Measurements from ENCODE around the gene ERC2.

The ERC2 gene

DNA sequence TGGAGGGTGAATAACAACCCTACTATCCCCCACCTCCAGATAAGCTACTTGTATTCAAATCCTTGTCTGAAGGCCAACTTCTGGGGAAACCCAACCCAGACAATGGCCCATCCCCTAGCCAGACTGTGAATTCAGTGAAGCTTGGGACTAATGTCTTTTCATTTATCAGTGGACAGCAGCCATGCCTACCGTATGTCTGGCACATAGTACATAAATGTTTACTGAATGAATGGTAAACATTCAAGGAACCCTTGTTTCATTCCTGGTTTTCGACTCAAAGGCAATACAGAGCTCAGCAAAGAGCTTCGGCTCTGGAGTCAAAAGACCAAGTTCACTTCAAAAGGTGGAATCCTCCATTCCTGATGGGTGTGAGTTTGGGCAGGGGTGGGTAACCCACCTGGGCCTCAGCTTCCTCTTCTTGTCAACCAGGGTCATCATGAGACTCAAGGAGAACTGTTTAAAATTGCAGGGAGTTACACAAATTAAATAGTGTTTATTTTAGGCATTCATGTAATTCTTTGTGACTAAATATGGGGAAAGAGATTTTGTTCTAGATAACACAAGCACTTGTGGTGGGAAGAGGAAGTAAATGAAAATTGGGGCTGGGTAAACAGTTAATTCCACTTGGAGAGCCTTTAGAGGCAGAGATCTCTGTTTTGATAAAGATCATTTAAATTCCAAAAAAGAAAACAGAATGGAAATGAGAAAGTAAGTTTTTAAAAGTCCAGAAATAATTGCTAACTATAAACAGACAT is 677.5 kb downstream of the ERC2 start:
- H3K4me3 ChIP-seq (ENCODE audit: control insufficient read depth, low read depth, low read length) = no peak overlapping the region
- no peak for DNase-seq (ENCODE audit: low read depth)
- TF ChIP-seq, protein P1, sequence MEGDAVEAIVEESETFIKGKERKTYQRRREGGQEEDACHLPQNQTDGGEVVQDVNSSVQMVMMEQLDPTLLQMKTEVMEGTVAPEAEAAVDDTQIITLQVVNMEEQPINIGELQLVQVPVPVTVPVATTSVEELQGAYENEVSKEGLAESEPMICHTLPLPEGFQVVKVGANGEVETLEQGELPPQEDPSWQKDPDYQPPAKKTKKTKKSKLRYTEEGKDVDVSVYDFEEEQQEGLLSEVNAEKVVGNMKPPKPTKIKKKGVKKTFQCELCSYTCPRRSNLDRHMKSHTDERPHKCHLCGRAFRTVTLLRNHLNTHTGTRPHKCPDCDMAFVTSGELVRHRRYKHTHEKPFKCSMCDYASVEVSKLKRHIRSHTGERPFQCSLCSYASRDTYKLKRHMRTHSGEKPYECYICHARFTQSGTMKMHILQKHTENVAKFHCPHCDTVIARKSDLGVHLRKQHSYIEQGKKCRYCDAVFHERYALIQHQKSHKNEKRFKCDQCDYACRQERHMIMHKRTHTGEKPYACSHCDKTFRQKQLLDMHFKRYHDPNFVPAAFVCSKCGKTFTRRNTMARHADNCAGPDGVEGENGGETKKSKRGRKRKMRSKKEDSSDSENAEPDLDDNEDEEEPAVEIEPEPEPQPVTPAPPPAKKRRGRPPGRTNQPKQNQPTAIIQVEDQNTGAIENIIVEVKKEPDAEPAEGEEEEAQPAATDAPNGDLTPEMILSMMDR (conservative IDR thresholded peaks at IDR 0.05; ENCODE audit: control insufficient read depth, insufficient read depth, low read depth, low read length) = no peak

DNA sequence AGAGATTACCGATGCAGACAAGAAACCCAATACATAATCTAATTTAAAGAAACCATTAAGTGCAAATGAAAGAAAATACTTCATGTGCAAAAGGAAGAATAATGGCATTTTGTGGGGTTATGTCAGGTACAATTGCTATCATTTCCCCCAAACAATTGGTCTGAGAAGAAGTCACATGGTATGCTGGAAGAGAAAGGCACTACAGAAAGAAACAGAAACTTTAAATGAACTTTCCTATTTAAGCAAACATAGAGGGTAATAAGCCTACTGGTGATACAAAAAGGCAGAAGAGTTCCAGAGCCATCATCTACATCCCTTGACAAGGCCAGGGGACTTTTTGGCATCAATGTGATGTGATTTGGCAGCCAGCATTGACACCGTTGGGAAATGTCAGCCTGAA is 678.8 kb downstream of the ERC2 start:
- TF ChIP-seq, protein P1 (conservative IDR thresholded peaks at IDR 0.05; ENCODE audit: control insufficient read depth, insufficient read depth, low read depth, low read length) = no peak
- H3K4me3 ChIP-seq (ENCODE audit: control insufficient read depth, low read depth, low read length) = no peak overlapping the region
- no peak for DNase-seq (ENCODE audit: low read depth)

DNA sequence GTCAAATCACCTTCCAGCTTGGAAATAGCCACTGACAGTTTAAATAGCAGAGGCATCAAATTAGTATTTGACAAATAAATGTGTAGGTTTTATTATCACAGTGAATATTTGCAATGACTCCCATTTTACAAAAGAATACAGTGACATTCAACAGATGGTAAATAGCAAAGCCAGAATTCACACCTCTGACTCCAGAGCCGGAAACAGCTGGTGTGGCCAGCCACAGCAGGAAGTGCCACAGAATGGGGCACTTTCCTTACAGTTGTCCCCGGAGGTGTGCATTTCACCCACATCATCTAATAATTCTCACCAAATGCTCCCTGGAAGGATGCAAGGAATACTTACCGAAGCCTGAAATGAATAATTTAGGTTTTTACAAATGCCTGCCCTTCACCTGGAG is 685.5 kb downstream of the ERC2 start:
- TF ChIP-seq, protein P1 (conservative IDR thresholded peaks at IDR 0.05; ENCODE audit: control insufficient read depth, insufficient read depth, low read depth, low read length) = no peak
- DNase-seq (ENCODE audit: low read depth) = no peak
- H3K4me3 ChIP-seq (ENCODE audit: control insufficient read depth, low read depth, low read length) = no peak overlapping the region

DNA sequence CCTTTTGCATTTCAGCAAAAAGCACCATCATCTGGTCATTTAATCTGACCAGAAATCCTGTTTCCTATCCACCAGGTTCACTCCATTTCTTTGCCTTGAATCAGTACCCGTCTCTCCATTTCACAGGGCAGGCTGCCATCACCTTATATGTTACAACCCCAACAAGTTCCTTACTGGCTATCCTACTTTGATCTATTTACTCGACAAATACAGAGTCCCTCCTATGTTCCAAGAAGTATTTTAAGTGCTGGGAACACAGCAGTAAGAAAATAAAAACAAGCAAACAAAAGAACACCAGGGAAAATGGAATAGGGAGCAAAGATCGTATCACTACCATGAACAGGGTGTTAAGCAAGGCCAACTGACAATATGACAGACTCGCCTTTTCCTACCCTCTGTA is 685.9 kb downstream of the ERC2 start:
- DNase-seq (ENCODE audit: low read depth) = no peak
- TF ChIP-seq, protein P1 (conservative IDR thresholded peaks at IDR 0.05; ENCODE audit: control insufficient read depth, insufficient read depth, low read depth, low read length) = no peak
- no peak overlapping the region for H3K4me3 ChIP-seq (ENCODE audit: control insufficient read depth, low read depth, low read length)

DNA sequence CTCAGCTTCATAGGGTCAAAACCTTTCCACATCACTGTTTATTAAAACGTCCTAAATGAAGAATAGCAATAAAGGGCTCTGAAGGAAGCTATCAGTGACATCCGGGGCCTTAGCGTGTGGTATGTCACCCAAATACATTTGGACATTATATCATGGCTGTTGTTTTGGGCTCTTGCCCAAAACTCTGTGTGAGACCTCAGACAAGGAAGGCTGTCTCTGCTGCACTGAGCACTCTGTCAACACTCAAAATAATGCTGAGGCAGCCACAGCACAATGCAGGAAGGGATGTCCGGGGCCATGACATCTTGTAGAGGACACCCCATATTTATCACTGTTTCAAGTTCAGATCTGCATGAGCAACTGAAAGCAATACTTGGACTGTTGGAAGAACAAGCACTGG is 687.4 kb downstream of the ERC2 start:
- TF ChIP-seq, protein P1 (conservative IDR thresholded peaks at IDR 0.05; ENCODE audit: control insufficient read depth, insufficient read depth, low read depth, low read length) = no peak
- DNase-seq (ENCODE audit: low read depth) = no peak
- H3K4me3 ChIP-seq (ENCODE audit: control insufficient read depth, low read depth, low read length) = no peak overlapping the region

DNA sequence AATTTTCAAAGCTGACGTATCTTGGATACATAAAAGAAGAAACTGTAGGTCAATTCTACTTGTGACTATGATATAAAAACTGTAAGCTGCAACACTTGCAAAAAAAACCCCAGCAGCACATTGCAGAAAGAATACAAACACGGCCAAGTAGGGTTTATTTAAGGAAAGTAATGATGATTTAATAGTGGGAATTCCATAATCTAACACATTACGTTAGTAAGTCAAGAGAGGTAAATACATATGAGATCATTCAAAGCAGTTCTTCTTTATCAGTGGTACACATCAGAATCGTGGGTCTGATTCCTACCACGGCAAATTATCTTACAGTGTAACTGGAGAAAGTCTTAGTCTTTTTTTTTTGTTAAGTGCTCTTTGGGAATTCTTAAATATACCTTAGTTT is 688.7 kb downstream of the ERC2 start:
- no peak overlapping the region for H3K4me3 ChIP-seq (ENCODE audit: control insufficient read depth, low read depth, low read length)
- TF ChIP-seq, protein P1 (conservative IDR thresholded peaks at IDR 0.05; ENCODE audit: control insufficient read depth, insufficient read depth, low read depth, low read length) = no peak
- DNase-seq (ENCODE audit: low read depth) = no peak

Measured in fibroblast of mammary gland (primary cell).